ENCODE measurements around the gene RPS29.
A peak's percentile ranks its signal among the peaks of the same experiment; 100 is the strongest.

RPS29 gene

DNA sequence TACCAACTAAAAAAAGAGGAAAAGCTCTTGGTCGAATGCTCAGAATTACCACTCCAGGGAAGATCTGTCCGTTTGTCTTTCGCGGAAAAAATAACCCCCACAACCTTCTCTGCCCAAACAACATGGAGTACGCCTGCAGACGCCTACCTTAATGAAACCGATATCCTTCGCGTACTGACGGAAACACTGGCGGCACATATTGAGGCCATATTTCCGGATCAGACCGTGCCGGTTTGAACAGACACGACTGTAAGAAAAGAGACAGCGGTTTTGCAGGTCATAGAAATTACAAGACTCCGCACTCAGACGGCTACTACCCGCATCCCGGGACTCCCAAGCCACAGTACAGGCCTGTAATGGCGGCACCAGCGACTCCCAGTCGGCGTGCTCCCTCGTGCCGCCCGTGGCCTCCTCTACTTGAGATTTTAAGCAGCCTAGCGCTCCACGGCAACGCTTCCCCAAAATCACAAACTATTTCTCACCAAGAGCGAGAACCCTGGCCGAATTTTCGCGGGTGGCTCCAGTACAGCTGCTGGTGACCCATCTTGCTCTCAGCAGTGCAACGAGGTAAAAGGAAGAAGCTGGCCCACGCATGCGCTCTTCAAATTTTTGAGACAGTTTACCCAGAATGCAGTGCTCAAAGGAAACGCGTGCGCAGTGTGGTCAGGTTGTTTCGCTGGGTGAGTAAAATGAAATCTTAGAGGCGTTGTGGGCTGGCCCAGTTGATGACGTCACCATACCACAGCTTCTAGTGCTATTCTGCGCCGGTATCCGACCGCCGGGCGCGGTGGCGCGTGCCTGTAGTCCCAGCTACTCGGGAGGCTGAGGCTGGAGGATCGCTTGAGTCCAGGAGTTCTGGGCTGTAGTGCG lies at the start of gene RPS29:
RPS29 (minus strand) TSS at position 578 of the 870 bp plus-strand sequence; CDS start at position 544, 34 bp downstream.
- TF ChIP-seq, protein P1, sequence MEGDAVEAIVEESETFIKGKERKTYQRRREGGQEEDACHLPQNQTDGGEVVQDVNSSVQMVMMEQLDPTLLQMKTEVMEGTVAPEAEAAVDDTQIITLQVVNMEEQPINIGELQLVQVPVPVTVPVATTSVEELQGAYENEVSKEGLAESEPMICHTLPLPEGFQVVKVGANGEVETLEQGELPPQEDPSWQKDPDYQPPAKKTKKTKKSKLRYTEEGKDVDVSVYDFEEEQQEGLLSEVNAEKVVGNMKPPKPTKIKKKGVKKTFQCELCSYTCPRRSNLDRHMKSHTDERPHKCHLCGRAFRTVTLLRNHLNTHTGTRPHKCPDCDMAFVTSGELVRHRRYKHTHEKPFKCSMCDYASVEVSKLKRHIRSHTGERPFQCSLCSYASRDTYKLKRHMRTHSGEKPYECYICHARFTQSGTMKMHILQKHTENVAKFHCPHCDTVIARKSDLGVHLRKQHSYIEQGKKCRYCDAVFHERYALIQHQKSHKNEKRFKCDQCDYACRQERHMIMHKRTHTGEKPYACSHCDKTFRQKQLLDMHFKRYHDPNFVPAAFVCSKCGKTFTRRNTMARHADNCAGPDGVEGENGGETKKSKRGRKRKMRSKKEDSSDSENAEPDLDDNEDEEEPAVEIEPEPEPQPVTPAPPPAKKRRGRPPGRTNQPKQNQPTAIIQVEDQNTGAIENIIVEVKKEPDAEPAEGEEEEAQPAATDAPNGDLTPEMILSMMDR (IDR thresholded peaks at IDR 0.05; ENCODE audit: control insufficient read depth, insufficient read depth, low read depth, low read length, missing control alignments) = no peak
- peak; percentile 97 for DNase-seq (ENCODE audit: low read depth)
- peak within 1 kb of the TSS; percentile 62 for H3K4me3 ChIP-seq (ENCODE audit: control insufficient read depth, low read depth, low read length)

DNA sequence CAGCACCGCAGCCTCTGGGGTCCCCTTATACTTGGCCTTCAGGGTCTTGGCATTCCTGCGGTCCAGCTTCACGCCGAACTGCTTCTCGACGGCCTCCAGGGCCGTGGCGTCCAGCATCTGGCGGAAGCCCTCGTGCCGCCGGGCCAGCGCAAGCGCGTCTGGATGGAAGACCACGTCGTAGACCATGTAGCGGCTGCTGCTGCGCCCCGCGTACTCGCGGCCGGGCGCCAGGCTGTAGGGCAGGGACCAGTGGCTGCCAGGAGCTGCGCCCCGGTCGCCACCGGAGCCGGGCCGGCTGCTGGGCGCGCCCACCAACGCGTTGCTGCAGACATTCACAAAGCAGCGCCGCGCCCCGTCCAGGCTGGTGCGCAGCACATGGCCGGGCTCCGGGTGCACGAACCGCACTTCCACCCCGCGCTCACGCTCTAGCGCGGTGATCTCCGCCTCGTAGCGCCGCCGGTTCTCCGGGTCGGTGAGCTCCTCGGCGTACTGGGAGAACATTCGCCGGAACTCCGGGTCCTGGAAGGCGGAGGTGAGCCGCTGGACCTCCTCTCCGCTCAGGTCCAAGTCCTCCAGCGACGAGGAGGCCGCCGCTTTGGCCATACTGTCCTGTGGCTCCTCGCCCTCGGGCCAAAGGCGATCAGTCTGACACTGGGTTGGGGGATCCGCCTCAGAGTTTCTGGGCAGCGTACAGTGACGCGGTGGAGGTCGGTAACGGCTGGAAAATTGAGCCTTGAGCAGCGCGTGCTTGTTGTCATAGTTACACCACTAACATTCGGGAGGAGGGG lies 48.6 kb upstream of the RPS29 start, which contains the start of gene DNAAF2:
DNAAF2 (minus strand) TSS at position 698 of the 788 bp plus-strand sequence; CDS start at position 603, 95 bp downstream.
- H3K4me3 ChIP-seq (ENCODE audit: control insufficient read depth, low read depth, low read length) = peak within 1 kb of the TSS; percentile 95
- TF ChIP-seq, protein P1 (IDR thresholded peaks at IDR 0.05; ENCODE audit: control insufficient read depth, insufficient read depth, low read depth, low read length, missing control alignments) = no peak
- no peak for DNase-seq (ENCODE audit: low read depth)

DNA sequence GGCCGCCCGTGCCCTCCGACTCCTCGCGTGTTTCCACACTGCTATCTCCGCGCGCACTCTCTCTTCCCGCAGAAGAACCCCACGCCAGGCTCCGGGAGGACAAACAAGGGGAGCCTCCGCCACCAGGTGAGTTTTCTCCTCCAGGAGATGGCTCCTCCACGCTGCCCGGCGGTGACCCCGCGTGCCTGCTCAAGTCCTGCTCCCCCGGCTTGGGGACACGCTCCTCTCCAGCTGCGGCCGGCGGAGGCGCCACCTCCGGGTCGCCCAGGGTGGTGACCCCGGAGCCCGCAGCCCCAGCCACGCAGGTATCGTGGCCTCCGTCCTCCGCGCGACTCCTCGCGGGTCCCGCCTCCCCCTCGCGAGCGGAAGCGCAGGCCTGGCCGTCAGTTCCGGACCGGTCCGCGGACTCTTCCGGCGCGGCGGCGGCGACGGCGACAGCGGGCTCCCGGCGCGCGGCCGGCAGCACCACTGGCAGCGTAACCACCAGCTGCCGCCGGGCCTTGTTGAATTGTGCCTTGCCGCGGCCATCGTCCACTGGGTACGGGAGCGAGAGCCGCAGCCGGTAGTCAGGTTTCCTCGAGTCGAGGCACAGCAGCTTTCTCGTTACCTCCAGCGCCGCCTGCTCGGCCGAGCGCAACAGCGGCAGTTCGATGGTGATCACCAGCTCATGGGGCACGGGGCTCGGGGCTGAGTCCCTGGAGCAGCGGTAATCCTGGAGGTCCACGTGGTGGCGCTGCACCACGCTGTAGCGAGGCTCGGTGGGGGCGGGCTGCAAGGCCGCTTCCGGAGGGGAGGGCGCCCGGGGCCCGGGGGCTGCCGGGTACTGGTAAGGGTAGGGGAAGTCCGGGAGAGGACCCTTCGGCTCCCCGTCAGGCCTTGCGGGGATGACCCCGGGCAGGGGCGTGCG lies 47.7 kb upstream of the RPS29 start:
- peak; percentile 68 for DNase-seq (ENCODE audit: low read depth)
- peak overlapping the region; percentile 95 for H3K4me3 ChIP-seq (ENCODE audit: control insufficient read depth, low read depth, low read length)
- TF ChIP-seq, protein P1 (IDR thresholded peaks at IDR 0.05; ENCODE audit: control insufficient read depth, insufficient read depth, low read depth, low read length, missing control alignments) = peak; percentile 84

DNA sequence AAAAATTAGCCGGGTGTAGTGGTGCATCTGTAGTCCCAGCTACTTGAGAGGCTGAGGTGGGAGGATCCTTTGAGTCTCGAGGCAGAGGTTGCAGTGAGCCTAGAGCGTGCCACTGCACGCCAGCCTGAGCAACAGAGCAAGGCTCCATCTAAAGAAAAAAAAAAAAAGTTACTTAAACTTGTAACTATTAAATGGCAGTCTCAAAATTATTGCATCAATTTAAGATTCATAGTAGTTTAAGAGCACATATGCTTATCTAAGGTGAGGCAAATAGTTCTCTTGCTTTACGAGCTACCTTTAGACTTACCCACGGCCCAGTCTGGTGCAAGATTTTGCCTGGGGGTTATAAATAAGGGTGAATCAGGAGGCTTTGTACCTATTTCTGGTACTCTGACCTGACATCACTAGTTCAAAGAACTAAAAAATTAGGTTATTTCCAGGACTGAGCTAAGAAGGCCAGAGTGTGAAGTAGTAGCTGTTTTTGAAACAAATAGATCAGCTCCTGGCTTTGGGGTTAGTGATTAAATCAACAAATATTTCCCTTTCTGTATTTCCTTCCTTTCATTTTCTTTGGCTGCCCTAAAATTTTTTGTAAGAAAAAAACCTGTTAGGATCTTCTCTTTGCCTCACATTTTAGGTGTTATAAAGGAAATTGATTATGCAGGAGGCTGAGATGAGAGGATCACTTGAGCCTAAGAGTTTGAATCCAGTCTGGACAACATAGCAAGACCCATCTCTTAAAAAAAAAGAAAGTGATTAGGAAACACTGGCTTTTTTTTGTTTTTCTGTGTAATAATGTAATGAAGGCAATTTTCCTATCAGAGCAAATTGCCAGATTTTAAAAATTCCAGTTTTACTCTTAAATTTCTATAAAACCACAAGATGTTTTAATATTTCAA lies 38.0 kb upstream of the RPS29 start:
- H3K4me3 ChIP-seq (ENCODE audit: control insufficient read depth, low read depth, low read length) = no peak overlapping the region
- DNase-seq (ENCODE audit: low read depth) = no peak

DNA sequence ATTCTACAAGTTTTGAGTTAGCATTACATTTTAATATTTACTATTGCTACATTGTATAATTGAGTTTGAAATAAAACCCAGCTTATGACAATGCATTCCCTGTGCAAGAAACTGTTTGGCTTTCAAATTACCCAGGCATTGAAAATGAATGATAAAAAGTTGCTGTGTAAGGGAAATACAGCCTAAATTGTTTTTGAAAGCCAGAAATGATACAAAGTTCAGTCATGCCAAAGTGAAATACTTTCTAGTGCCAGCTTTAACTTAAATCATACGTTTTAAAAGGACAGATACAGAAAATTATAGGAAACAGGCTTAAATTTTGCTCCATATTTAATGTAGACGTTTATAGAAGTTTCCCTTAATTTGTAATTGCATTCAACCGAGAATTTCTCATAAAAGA lies 37.2 kb upstream of the RPS29 start:
- no peak overlapping the region for H3K4me3 ChIP-seq (ENCODE audit: control insufficient read depth, low read depth, low read length)
- TF ChIP-seq, protein P1 (IDR thresholded peaks at IDR 0.05; ENCODE audit: control insufficient read depth, insufficient read depth, low read depth, low read length, missing control alignments) = no peak
- no peak for DNase-seq (ENCODE audit: low read depth)

More for the DNA sequence above, 38.0 kb upstream of the RPS29 start:
- TF ChIP-seq, protein P1 (IDR thresholded peaks at IDR 0.05; ENCODE audit: control insufficient read depth, insufficient read depth, low read depth, low read length, missing control alignments) = no peak
